Colon (tissue), 2 donors: Measurements from ENCODE around the gene NXPH2.

Experiments
- FAIRE-seq: peaks from 2 replicates; lab custom pipeline; 2012; peaks lifted over from hg19 to GRCh38; lab: Jason Lieb, UNC
- donor health status: control.
- donor health status: control.

Gene NXPH2

DNA sequence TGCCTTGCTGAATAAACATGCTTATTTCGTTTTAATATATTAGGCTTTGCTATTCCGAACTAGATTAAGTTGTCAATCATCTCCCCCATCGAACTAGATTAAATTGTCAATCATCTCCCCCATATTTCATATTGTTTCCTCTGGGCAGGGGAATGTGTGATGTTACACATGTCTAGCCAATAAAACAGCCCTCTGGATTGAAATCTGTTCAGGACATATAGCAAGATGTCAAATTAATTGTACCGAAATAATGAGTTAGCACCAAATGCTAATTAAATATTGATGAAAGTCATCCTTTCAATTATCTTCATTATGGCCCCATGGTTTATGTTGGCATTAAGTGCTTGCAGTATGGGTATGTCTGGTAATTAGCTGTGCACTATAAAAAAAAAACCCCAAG lies 143.1 kb downstream of the NXPH2 start:
- no peak for FAIRE-seq

DNA sequence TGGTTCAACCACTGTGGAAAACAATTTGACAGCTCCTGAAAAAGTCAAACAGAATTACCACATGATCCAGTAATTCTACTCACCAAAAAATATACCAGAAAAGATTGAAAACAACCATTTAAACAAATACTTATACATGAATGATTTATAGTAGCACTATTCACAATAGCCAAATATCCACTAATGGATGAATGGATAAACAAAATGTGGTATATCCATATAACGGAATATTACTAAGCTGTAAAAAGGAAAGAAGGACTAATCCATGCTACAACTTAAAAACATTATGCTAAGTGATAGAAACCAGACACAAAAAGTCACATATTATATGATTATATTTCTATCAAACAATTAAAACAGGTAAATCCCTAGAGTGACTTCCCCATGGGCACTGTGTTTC lies 147.1 kb downstream of the NXPH2 start:
- FAIRE-seq, result no peak

DNA sequence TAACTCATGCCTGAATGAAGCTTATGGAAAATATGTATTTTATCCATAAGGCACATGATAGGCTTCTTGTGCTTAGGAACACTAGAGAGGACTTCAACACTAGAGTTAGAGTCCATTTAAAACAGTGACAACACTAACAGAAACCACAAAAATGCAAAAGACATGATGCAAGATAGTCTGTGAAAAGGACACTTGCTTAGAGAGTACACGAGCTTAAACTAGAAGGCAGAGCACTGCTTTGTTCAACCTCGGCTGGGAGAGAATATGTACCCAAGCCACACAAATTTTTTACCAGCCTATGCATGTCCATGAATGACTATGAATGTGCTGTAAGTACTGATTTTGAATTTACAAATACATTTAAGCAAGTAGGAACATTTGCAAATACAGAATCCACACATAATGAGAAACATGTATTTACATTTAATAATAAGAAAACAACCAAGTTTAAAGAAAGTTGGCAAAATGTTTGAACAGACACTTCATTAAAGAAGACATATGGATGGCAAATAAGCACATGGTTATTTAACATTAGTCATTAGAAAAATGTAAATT lies 148.0 kb downstream of the NXPH2 start:
- FAIRE-seq, result no peak

DNA sequence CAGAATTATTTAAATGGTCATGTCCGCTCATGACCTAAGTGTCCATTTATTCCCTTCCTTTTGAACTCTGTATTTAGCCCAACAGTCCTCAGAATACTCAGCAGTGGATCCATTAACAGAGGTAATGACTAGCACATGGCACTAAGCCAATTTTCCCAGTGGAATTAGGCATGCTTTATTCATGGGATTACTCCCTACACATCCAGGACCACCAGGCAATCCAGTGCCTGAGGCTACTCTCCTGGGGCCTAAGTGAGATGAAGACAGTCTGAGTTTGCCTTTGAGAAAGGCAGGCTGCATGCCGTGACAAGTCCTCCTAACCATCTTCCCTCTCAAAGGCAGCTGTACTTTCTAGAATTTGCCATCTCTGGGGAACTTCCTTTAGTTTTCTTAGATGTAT lies 150.0 kb downstream of the NXPH2 start:
- FAIRE-seq, result no peak

DNA sequence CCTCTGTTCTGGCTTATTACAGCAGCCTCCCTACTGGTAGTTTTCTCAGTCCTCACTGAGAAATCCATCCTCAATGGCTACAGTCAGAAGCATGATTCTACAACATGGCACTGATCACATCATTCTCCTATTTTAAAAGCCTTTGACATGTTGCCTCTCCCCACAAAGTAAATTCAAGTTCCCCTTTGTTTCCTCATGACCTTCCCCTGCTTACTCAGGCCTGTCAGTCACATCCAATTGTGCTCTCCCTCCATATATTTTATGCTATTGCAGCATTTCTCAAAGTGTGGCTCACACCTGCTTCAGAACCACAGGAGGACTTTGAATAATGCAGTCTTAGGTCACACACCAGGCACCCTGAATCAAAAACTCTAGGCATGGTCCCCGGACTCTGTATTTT lies 154.0 kb downstream of the NXPH2 start:
- no peak for FAIRE-seq

DNA sequence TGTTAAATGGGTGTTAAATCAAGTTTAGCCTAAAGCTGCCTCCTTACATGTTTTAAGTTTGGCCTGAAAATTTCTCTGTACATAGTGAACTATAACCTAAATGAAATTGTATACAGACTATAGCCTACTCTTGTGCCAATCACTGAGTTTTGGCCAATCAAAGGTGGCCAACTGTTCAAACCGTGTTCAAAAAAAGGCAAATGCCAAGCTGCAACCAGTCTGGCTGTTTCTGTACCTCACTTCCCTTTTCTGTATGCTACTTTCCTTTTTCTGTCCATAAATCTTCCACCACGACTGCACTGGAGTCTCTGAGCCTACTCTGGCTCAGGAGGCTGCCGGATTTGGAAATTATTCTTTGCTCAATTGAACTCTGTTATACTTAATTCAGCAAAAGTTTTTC lies 157.6 kb downstream of the NXPH2 start:
- no peak for FAIRE-seq

DNA sequence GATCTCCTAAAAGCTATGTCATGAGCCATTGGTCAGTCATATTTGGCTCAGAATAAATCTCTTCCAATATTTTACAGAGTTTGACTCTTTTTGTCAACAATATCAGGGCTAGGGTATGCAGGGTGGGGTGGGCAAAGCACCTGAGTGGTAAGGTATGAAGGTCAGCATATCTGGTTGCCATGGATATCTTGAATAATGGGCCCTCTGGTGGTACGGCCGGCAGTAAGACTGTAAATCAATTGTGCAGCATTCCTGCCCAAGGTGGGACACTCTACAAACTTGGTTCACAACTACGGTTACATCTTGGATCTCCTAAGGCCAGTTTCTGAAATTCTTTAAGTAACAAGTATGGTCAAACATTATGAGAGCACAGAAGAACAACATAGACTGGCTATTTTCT lies 159.1 kb downstream of the NXPH2 start:
- FAIRE-seq, result no peak

DNA sequence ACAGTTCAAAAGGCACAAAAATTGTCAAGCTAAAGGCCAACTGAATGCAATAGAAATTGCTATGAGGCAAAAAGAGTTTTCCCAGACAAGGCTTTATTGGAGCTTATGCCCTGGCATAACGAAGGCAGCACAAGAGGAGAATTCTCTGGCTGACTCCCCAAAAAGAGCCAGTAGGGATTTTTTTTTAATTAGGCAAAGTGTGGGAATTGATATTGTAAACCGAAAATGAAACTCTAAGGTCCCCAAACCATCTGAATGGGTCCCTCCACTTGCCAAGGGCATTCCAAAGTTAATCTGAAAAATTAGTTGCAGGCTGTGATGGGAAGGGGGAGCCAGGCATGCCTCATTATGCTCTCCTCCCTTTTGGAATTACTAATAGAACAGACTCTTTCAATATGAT lies 159.8 kb downstream of the NXPH2 start:
- FAIRE-seq, result no peak
